ENCODE measurements around the gene USF2. TPM values are rescaled to one million over a fixed set of nuclear protein-coding genes. Genes with fewer than 3 reads are reported as not detected.

Gene USF2
- total RNA-seq, 4 donors from 2014 or later, result 95.9 to 207 (median 140) TPM

DNA sequence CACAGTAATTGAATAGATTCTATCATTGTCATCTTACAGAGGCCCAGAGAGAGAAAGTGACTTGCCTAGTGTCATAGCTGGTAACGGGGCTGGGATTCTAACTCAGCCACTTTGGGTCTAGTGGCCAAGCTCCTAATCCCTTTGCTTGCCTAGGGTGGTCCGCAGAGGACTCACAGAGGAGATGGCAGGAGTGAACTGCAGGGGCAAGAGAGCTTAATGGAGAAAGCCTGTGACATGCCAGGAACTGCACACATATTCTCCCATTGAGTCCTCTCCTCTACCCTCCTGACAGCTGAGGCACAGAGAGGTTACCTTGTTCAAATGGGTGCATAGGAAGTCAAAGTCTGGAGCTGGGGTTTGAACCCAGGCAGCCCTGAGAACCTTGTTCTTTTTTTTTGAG, 17.3 kb upstream of the USF2 start:
- Histone ChIP-seq H3K36me3 (no peaks in the 10 kb centered on the region), H3K27me3 (peaks cover 17% of the 10 kb centered on the region), H3K9me3 (no peaks in the 10 kb centered on the region), H3K4me1 (peaks cover 0 to 16% (median 8%) of the 10 kb centered on the region in 4 donors), H3K27ac (no peak overlapping the region), H3K4me3 (no peak overlapping the region)
- no peak for DNase-seq
- intact Hi-C loops (cut with DNase I; ENCODE audit: low total_unique reads), result no loop called here
- 80 to 93% methylated on average over 1 to 2 of the region's 2 CpGs for WGBS, 2 donors (ENCODE audit: low coverage in 1 of 2)
- in situ Hi-C loops (cut with MboI; ENCODE audit: low pct_ligation_motif_present in 1 of 4, low pct_unique_long_range_greater_than_20kb in 1 of 4, low sequenced_read_pairs in 3 of 4), result no loop called here
- TF ChIP-seq, protein P1, sequence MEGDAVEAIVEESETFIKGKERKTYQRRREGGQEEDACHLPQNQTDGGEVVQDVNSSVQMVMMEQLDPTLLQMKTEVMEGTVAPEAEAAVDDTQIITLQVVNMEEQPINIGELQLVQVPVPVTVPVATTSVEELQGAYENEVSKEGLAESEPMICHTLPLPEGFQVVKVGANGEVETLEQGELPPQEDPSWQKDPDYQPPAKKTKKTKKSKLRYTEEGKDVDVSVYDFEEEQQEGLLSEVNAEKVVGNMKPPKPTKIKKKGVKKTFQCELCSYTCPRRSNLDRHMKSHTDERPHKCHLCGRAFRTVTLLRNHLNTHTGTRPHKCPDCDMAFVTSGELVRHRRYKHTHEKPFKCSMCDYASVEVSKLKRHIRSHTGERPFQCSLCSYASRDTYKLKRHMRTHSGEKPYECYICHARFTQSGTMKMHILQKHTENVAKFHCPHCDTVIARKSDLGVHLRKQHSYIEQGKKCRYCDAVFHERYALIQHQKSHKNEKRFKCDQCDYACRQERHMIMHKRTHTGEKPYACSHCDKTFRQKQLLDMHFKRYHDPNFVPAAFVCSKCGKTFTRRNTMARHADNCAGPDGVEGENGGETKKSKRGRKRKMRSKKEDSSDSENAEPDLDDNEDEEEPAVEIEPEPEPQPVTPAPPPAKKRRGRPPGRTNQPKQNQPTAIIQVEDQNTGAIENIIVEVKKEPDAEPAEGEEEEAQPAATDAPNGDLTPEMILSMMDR (IDR thresholded peaks at IDR 0.05), result no peak
- no peak for TF ChIP-seq POLR2AphosphoS5 (IDR thresholded peaks at IDR 0.05)
- no peak for TF ChIP-seq EP300 (IDR thresholded peaks at IDR 0.05; ENCODE audit: low read depth)
- TF ChIP-seq POLR2A (IDR thresholded peaks at IDR 0.05), result no peak

DNA sequence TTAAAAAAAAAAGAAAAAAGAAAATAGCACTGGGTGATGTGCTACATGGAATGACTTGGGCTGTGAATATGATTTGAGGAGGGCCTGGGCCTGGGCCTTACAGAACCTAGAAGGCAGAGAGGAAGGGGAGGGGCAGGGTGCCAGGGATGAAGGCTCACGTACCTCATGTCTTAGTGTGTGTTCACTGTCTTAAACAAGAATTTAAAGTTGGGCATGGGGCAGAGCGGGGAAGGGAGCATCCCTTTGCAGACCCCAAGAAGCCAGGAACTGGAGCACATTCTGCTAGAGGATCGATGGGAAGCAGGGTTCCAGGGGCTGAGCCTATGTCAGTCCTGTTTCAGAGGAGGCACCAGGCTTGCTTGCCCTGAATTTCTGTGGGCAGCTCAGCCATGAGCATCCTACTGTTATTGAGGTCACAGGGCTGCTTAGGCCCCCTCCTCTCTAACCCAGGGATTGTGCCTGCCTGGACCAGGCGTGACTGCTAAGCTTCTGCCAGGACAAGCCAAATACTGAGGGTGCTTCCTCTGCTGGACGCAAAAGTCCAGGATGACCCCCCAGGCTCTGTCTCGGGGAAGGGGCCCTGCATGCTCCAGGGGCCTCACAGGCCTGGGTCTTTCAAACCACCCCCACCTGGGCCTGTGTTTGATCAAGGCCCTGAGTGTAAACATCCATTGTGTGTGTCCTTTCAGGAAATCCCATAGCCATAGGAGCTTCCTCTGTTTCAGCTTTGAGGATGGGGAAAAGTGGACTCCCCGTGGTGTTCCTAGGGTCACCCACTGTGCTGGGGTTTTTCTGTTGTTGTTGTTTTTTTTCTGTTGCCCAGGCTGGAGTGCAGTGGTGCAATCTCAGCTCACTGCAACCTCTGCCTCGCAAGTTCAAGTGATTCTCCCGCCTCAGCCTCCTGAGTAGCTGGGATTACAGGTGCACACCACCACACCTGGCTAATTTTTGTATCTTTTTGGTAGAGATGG, 15.2 kb upstream of the USF2 start:
- peak overlapping the region in 1 of 4 donors; percentile 8 for H3K27ac ChIP-seq
- WGBS, 2 donors (ENCODE audit: low coverage in 1 of 2), result 89% methylated on average over 9 of the region's 9 CpGs; no CpG with 5 or more reads in 1 of the 2 donors
- H3K4me1 ChIP-seq, result peaks cover 0 to 16% (median 2%) of the 10 kb centered on the region in 4 donors
- no peaks in the 10 kb centered on the region for H3K36me3 ChIP-seq
- no peak overlapping the region for H3K4me3 ChIP-seq
- no peak for TF ChIP-seq POLR2A (IDR thresholded peaks at IDR 0.05)
- TF ChIP-seq POLR2AphosphoS5 (IDR thresholded peaks at IDR 0.05), result no peak
- no peak for TF ChIP-seq EP300 (IDR thresholded peaks at IDR 0.05; ENCODE audit: low read depth)
- intact Hi-C loops (cut with DNase I; ENCODE audit: low total_unique reads), result no loop called here
- no peaks in the 10 kb centered on the region for H3K9me3 ChIP-seq
- in situ Hi-C loops (cut with MboI; ENCODE audit: low pct_ligation_motif_present in 1 of 4, low pct_unique_long_range_greater_than_20kb in 1 of 4, low sequenced_read_pairs in 3 of 4), result no loop called here
- no peak for DNase-seq
- H3K27me3 ChIP-seq, result peaks cover 9% of the 10 kb centered on the region

DNA sequence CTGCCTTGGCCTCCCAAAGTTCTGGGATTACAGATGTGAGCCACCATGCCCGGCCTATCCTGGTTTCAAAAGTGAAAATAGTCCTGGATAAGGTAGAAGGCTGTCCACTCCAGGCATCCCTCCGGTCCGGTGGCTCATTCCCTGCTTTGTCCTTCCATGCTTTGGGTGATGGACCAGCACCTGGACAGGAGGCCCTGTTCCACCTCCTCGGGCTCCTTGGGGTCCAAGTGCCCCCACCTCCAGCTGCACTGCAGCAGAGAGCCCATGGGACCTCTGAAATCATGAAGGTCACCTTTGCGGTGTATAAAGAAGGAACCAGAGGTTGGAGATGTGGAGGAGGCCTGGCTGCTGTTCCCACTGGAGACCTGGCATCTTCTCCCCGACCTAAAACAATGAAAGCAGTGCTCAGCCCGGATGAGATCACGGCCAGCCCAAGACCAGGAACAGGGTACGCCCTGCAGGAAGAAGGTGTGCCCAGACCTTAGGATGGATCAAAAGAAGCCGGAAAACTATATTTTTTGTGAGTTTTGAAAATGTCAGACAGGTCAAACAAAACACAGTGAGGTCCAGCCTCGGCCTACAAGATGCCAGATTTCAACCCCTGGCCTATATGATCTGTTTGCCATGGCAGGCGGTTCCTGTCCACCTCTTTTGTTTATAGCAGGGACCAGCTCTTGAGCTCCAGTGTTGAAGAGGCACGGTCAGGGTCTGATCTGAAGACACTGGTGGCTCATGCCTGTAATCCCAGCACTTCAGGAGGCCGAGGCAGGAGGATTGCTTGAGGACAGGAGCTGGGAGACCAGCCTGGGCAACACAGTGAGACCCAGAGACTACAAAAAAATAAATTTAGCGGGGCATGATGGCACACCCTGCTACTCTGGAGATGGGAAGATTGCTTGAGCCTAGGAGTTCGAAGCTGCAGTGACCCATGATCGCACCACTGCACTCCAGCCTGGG, 14.1 kb upstream of the USF2 start:
- Histone ChIP-seq H3K9me3 (no peaks in the 10 kb centered on the region), H3K4me3 (no peak overlapping the region), H3K4me1 (peaks cover 0 to 8% (median 0%) of the 10 kb centered on the region in 4 donors), H3K27me3 (no peaks in the 10 kb centered on the region), H3K36me3 (no peaks in the 10 kb centered on the region), H3K27ac (no peak overlapping the region)
- TF ChIP-seq, protein P1 (IDR thresholded peaks at IDR 0.05), result no peak
- TF ChIP-seq POLR2A (IDR thresholded peaks at IDR 0.05), result no peak
- no peak for TF ChIP-seq EP300 (IDR thresholded peaks at IDR 0.05; ENCODE audit: low read depth)
- no peak for TF ChIP-seq POLR2AphosphoS5 (IDR thresholded peaks at IDR 0.05)
- DNase-seq, result no peak
- 71 to 93% methylated on average over 5 to 17 of the region's 17 CpGs for WGBS, 2 donors (ENCODE audit: low coverage in 1 of 2)
- intact Hi-C loops (cut with DNase I; ENCODE audit: low total_unique reads), result no loop called here
- in situ Hi-C loops (cut with MboI; ENCODE audit: low pct_ligation_motif_present in 1 of 4, low pct_unique_long_range_greater_than_20kb in 1 of 4, low sequenced_read_pairs in 3 of 4), result no loop called here

DNA sequence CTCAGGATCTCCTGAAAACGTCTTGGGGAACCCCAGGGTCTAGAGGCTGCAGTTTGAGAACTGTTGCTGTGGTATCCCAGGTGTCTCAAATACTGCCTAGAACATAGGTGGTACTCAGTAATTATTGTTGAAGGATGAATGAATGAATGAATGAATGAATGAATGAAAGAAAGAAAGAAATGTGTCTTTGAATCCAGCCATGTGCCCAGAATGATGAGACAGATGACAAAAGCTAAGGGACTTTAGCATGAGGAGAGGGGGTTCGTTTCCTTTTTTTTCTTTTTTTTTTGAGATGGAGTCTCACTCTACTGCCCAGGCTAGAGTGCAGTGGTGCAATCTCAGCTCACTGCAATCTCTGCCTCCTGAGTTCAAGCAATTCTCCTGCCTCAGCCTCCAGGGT, 12.2 kb upstream of the USF2 start:
- H3K4me3 ChIP-seq, result no peak overlapping the region
- H3K4me1 ChIP-seq, result no peaks in the 10 kb centered on the region
- H3K27me3 ChIP-seq, result no peaks in the 10 kb centered on the region
- no peaks in the 10 kb centered on the region for H3K9me3 ChIP-seq
- intact Hi-C loops (cut with DNase I; ENCODE audit: low total_unique reads) (no loop called here), in situ Hi-C loops (cut with MboI; ENCODE audit: low pct_ligation_motif_present in 1 of 4, low pct_unique_long_range_greater_than_20kb in 1 of 4, low sequenced_read_pairs in 3 of 4) (no loop called here)
- WGBS, 2 donors (ENCODE audit: low coverage in 1 of 2), result 62 to 89% methylated on average over 1 to 2 of the region's 2 CpGs
- no peak for DNase-seq
- no peaks in the 10 kb centered on the region for H3K36me3 ChIP-seq
- H3K27ac ChIP-seq, result no peak overlapping the region
- no peak for TF ChIP-seq POLR2AphosphoS5 (IDR thresholded peaks at IDR 0.05)

DNA sequence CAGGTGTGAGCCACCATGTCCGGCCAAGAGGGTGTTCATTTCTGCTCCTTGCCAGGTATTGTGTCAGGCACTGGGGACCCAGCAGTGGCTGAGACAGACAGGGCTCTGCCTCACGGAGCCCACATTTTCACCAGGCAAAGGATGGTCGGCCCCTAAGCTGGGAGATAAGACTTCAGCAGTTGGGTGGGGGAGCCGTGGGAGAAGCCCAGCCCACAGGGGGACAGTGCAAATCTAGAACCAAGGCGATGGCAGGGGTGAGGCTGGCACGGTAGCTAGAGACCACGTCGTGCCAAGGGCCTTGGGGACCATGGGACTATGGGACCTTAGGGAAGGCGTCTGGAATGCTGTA, 11.7 kb upstream of the USF2 start:
- WGBS, 2 donors (ENCODE audit: low coverage in 1 of 2), result 90 to 93% methylated on average over 7 to 9 of the region's 9 CpGs
- TF ChIP-seq POLR2A (IDR thresholded peaks at IDR 0.05) (no peak), EP300 (IDR thresholded peaks at IDR 0.05; ENCODE audit: low read depth) (no peak), POLR2AphosphoS5 (IDR thresholded peaks at IDR 0.05) (no peak)
- TF ChIP-seq, protein P1 (IDR thresholded peaks at IDR 0.05), result no peak
- intact Hi-C loops (cut with DNase I; ENCODE audit: low total_unique reads), result no loop called here
- no peaks in the 10 kb centered on the region for H3K4me1 ChIP-seq
- no peaks in the 10 kb centered on the region for H3K9me3 ChIP-seq
- no peaks in the 10 kb centered on the region for H3K27me3 ChIP-seq
- no peak overlapping the region for H3K27ac ChIP-seq
- DNase-seq, result no peak
- H3K36me3 ChIP-seq, result no peaks in the 10 kb centered on the region
- in situ Hi-C loops (cut with MboI; ENCODE audit: low pct_ligation_motif_present in 1 of 4, low pct_unique_long_range_greater_than_20kb in 1 of 4, low sequenced_read_pairs in 3 of 4), result no loop called here
- H3K4me3 ChIP-seq, result no peak overlapping the region
